Breast epithelium (tissue), 4 donors: ENCODE data around the gene IRAG1. TPM values are rescaled to one million over a fixed set of nuclear protein-coding genes. Genes with fewer than 3 reads are reported as not detected.
A peak's percentile ranks its signal among the peaks of the same experiment; 100 is the strongest.

Source experiments
- DNase-seq, 2 donors: peaks; one replicate each; pipeline ENCODE4 v3.0.0-alpha.2; 2019; ENCODE audit warnings: low spot score in 2 of 2
- H3K27ac ChIP-seq, 2 donors: fragments of 200-600 bp; sonication (generic) in 1 of 2; one replicate each; pipeline ENCODE4 v1.5.1; 2016 to 2019; ENCODE audit warnings: mild to moderate bottlenecking in 1 of 2
- H3K27me3 ChIP-seq, 2 donors: fragments of 200-600 bp; sonication (generic) in 1 of 2; one replicate each; pipeline versions ENCODE4 v1.5.1 to v1.6.0; 2017 to 2019; ENCODE audit warnings: control low read depth in 1 of 2, mild to moderate bottlenecking in 1 of 2
- H3K36me3 ChIP-seq: fragments of 200-600 bp; one replicate; pipeline ENCODE4 v1.5.1; 2019
- H3K4me1 ChIP-seq, 2 donors: fragments of 200-600 bp; sonication (generic); one replicate each; pipeline ENCODE4 v1.5.1; 2016 to 2019; ENCODE audit warnings: control low read depth in 1 of 2
- H3K4me3 ChIP-seq, 3 donors: fragments of 200-600 bp; sonication (generic); 1 replicate in 2 of 3; 2 replicates in 1 of 3; pipeline ENCODE4 v1.5.1; 2016 to 2019; ENCODE audit warnings: mild to moderate bottlenecking in 3 of 3, moderate library complexity in 2 of 3
- H3K9me3 ChIP-seq, 2 donors: fragments of 200-600 bp; sonication (generic) in 1 of 2; one replicate each; pipeline ENCODE4 v1.5.1; 2016 to 2019; ENCODE audit warnings: control low read depth in 1 of 2
- CTCF ChIP-seq, 3 donors: fragments of 450-650 bp; IDR thresholded peaks; one replicate each; pipeline ENCODE4 v1.5.1; 2016 to 2017; ENCODE audit warnings: antibody characterized with exemption in 3 of 3, mild to moderate bottlenecking in 3 of 3, moderate library complexity in 3 of 3
- POLR2A ChIP-seq: fragments of 450-650 bp; IDR thresholded peaks from one replicate; pipeline ENCODE4 v1.6.1; 2016; ENCODE audit warnings: antibody characterized with exemption, mild to moderate bottlenecking, moderate library complexity
- POLR2AphosphoS5 ChIP-seq, 3 donors: sonication (generic); formaldehyde crosslinking; IDR thresholded peaks; one replicate each; pipeline ENCODE4 v1.6.1; 2017; ENCODE audit warnings: antibody characterized with exemption in 3 of 3
- intact Hi-C: fragments of 100-400 bp; cut with DNase I; formaldehyde crosslinking; loops from one replicate; pipeline ENCODE4 v1.15.1; 2023; ENCODE audit warnings: low total_unique reads
- total RNA-seq, 3 donors: library from RNA; depleted of rRNA; stranded (reverse); fragments of >200 nt; gene quantifications; one replicate each; pipeline ENCODE4 v1.1.0, GENCODE V29; 2016

Gene IRAG1
- total RNA-seq, 3 donors from 2014 or later, result 10.1 to 16.1 (median 13.2) TPM

- TF ChIP-seq POLR2AphosphoS5 (IDR thresholded peaks at IDR 0.05) (no peak), CTCF (IDR thresholded peaks at IDR 0.05) (peak in 2 of 3 donors; percentile 39 to 56), POLR2A (no peak)
- Histone ChIP-seq H3K27ac (peak overlapping the region in 1 of 2 donors; percentile 62), H3K9me3 (no peaks in the 10 kb centered on the region), H3K36me3 (no peaks in the 10 kb centered on the region), H3K4me3 (no peak overlapping the region), H3K4me1 (peaks cover 0 to 2% of the 10 kb centered on the region in 2 donors), H3K27me3 (no peaks in the 10 kb centered on the region)
- no peak for DNase-seq
- intact Hi-C loops, result no loop called here
Measured at GRCh38 chr11:10653946-10654810, 39.4 kb downstream of the IRAG1 start.

- Histone ChIP-seq H3K27me3 (no peaks in the 10 kb centered on the region), H3K36me3 (no peaks in the 10 kb centered on the region), H3K9me3 (no peaks in the 10 kb centered on the region), H3K4me1 (no peaks in the 10 kb centered on the region), H3K4me3 (no peak overlapping the region), H3K27ac (peak overlapping the region in 1 of 2 donors; percentile 48)
- TF ChIP-seq CTCF (IDR thresholded peaks at IDR 0.05), result no peak
- no peak for TF ChIP-seq POLR2AphosphoS5 (IDR thresholded peaks at IDR 0.05)
- no peak for TF ChIP-seq POLR2A
- intact Hi-C loops, result no loop called here
- DNase-seq, result no peak
Measured at GRCh38 chr11:10653261-10653660, 40.3 kb downstream of the IRAG1 start.

- intact Hi-C loops, result no loop called here
- Histone ChIP-seq H3K9me3 (no peaks in the 10 kb centered on the region), H3K4me1 (no peaks in the 10 kb centered on the region), H3K36me3 (no peaks in the 10 kb centered on the region), H3K27ac (peak overlapping the region in 1 of 2 donors; percentile 48), H3K27me3 (no peaks in the 10 kb centered on the region), H3K4me3 (no peak overlapping the region)
- no peak for DNase-seq
- no peak for TF ChIP-seq CTCF (IDR thresholded peaks at IDR 0.05)
- TF ChIP-seq POLR2AphosphoS5 (IDR thresholded peaks at IDR 0.05), result no peak
- no peak for TF ChIP-seq POLR2A
Measured at GRCh38 chr11:10651656-10652361, 41.7 kb downstream of the IRAG1 start.

- Histone ChIP-seq H3K27me3 (no peaks in the 10 kb centered on the region), H3K36me3 (no peaks in the 10 kb centered on the region), H3K9me3 (no peaks in the 10 kb centered on the region), H3K27ac (no peak overlapping the region), H3K4me1 (no peaks in the 10 kb centered on the region), H3K4me3 (no peak overlapping the region)
- DNase-seq, result no peak
- intact Hi-C loops, result no loop called here
- TF ChIP-seq POLR2A, result no peak
- TF ChIP-seq POLR2AphosphoS5 (IDR thresholded peaks at IDR 0.05), result no peak
- TF ChIP-seq CTCF (IDR thresholded peaks at IDR 0.05), result no peak
Measured at GRCh38 chr11:10650630-10651029, 42.9 kb downstream of the IRAG1 start.

GRCh38 chr11:10650166-10650565 lies 43.4 kb downstream of the IRAG1 start:
- no peak for DNase-seq
- Histone ChIP-seq H3K4me3 (no peak overlapping the region), H3K27ac (no peak overlapping the region), H3K36me3 (no peaks in the 10 kb centered on the region), H3K27me3 (no peaks in the 10 kb centered on the region), H3K9me3 (no peaks in the 10 kb centered on the region), H3K4me1 (no peaks in the 10 kb centered on the region)
- no peak for TF ChIP-seq POLR2AphosphoS5 (IDR thresholded peaks at IDR 0.05)
- TF ChIP-seq POLR2A, result no peak
- TF ChIP-seq CTCF (IDR thresholded peaks at IDR 0.05), result no peak
- intact Hi-C loops, result no loop called here
